ENCODE results near the gene SCAI. TPM values are rescaled to one million over a fixed set of nuclear protein-coding genes. Genes with fewer than 3 reads are reported as not detected.
A peak's percentile ranks its signal among the peaks of the same experiment; 100 is the strongest.

The SCAI gene
- 10 to 100 TPM in 2 of 3 donors, 1 to 10 TPM in 1; 8.5 to 13.0 (median 10.7) TPM for total RNA-seq
- 20.1 TPM for total RNA-seq (2013)

GRCh38 chr9:125143377-125144090 is at the start of gene SCAI:
Gene SCAI (minus strand): TSS chr9:125143528. CDS start chr9:125143437, 91 bp downstream.
- Histone ChIP-seq H3K4me3 (ENCODE audit: low read length) (peak within 1 kb of the TSS; percentile 33), H3K27me3 (ENCODE audit: control insufficient read depth, insufficient read depth, low read length) (no peaks in the 10 kb centered on the region), H3K9me3 (ENCODE audit: control insufficient read depth, insufficient read depth, low read length) (no peaks in the 10 kb centered on the region), H3K4me1 (ENCODE audit: control insufficient read depth, insufficient read depth, low read length) (peaks cover 9% of the 10 kb centered on the region), H3K27ac (ENCODE audit: low read length) (no peak within 1 kb of the TSS), H3K36me3 (ENCODE audit: control insufficient read depth, insufficient read depth, low read length) (peaks cover 2% of the 10 kb centered on the region)
- Mint-ChIP-seq H3K36me3 (no peaks in the 10 kb centered on the region), H3K9me3 (no peaks in the 10 kb centered on the region), H3K4me1 (peaks cover 21 to 23% of the 10 kb centered on the region in 2 donors), H3K27me3 (ENCODE audit: low read depth in 2 of 2) (no peaks in the 10 kb centered on the region), H3K4me3 (peak within 1 kb of the TSS; percentile 98), H3K27ac (peak within 1 kb of the TSS; percentile 82 to 91)
- DNase-seq (peak; percentile 95 to 99), ATAC-seq (peak; percentile 98 to 100 (median 99))
- peak; percentile 99 for TF ChIP-seq CTCF (IDR thresholded peaks at IDR 0.05)
- intact Hi-C loops (cut with micrococcal nuclease) = loop anchor here (1.0 to 10.0 kb wide), 5 partner anchors 17 to 372 kb away; partner anchors contain the start of genes ARPC5L, GOLGA1, NR6A1 and PPP6C
- WGBS (ENCODE audit: insufficient coverage) = 1% methylated on average over 46 of the region's 46 CpGs

GRCh38 chr9:125190361-125190801 is 47.1 kb upstream of the SCAI start:
- H3K4me3 Mint-ChIP-seq = peak overlapping the region; percentile 94
- H3K9me3 Mint-ChIP-seq = no peaks in the 10 kb centered on the region
- WGBS (ENCODE audit: insufficient coverage) = 65% methylated on average over 13 of the region's 14 CpGs
- peak overlapping the region; percentile 98 for H3K27ac ChIP-seq (ENCODE audit: low read length)
- H3K27me3 ChIP-seq (ENCODE audit: control insufficient read depth, insufficient read depth, low read length) = no peaks in the 10 kb centered on the region
- ATAC-seq (no peak), DNase-seq (peak in 1 of 2 donors; percentile 56)
- H3K4me1 ChIP-seq (ENCODE audit: control insufficient read depth, insufficient read depth, low read length) = peaks cover 32% of the 10 kb centered on the region
- intact Hi-C loops (cut with micrococcal nuclease) = no loop called here
- TF ChIP-seq CTCF (IDR thresholded peaks at IDR 0.05) = no peak
- H3K36me3 ChIP-seq (ENCODE audit: control insufficient read depth, insufficient read depth, low read length) = no peaks in the 10 kb centered on the region
- no peaks in the 10 kb centered on the region for H3K36me3 Mint-ChIP-seq
- H3K4me3 ChIP-seq (ENCODE audit: low read length) = peak overlapping the region; percentile 99
- H3K9me3 ChIP-seq (ENCODE audit: control insufficient read depth, insufficient read depth, low read length) = no peaks in the 10 kb centered on the region
- H3K27me3 Mint-ChIP-seq (ENCODE audit: low read depth in 2 of 2) = no peaks in the 10 kb centered on the region
- H3K4me1 Mint-ChIP-seq = peaks cover 15 to 18% of the 10 kb centered on the region in 2 donors
- peak overlapping the region; percentile 91 for H3K27ac Mint-ChIP-seq

GRCh38 chr9:125189361-125190289 is 46.3 kb upstream of the SCAI start, which contains the start of gene PPP6C:
Gene PPP6C (minus strand): TSS chr9:125189803. CDS start chr9:125189718, 85 bp downstream.
- Histone ChIP-seq H3K9me3 (ENCODE audit: control insufficient read depth, insufficient read depth, low read length) (no peaks in the 10 kb centered on the region), H3K4me3 (ENCODE audit: low read length) (peak within 1 kb of the TSS; percentile 99), H3K27ac (ENCODE audit: low read length) (peak within 1 kb of the TSS; percentile 98), H3K27me3 (ENCODE audit: control insufficient read depth, insufficient read depth, low read length) (no peaks in the 10 kb centered on the region), H3K36me3 (ENCODE audit: control insufficient read depth, insufficient read depth, low read length) (no peaks in the 10 kb centered on the region), H3K4me1 (ENCODE audit: control insufficient read depth, insufficient read depth, low read length) (peaks cover 28% of the 10 kb centered on the region)
- peaks cover 15 to 18% of the 10 kb centered on the region in 2 donors for H3K4me1 Mint-ChIP-seq
- H3K4me3 Mint-ChIP-seq = peak within 1 kb of the TSS; percentile 94
- H3K27me3 Mint-ChIP-seq (ENCODE audit: low read depth in 2 of 2) = no peaks in the 10 kb centered on the region
- H3K9me3 Mint-ChIP-seq = no peaks in the 10 kb centered on the region
- peak within 1 kb of the TSS; percentile 91 for H3K27ac Mint-ChIP-seq
- peak; percentile 62 for TF ChIP-seq CTCF (IDR thresholded peaks at IDR 0.05)
- H3K36me3 Mint-ChIP-seq = no peaks in the 10 kb centered on the region
- under 1% methylated on average over 82 of the region's 82 CpGs for WGBS (ENCODE audit: insufficient coverage)
- intact Hi-C loops (cut with micrococcal nuclease) = loop anchor here (1.0 to 5.0 kb wide), 5 partner anchors 11 to 249 kb away; partner anchors contain the start of genes GAPVD1, GOLGA1, HSPA5 and RABEPK
- ATAC-seq = peak; percentile 96 to 99 (median 96)
- peak; percentile 95 to 98 for DNase-seq
